HT1080 (cell line): Measurements from ENCODE around the gene AIRE. TPM values are rescaled to one million over a fixed set of nuclear protein-coding genes. Genes with fewer than 3 reads are reported as not detected.
"Not testable (repeated sequence)": the region's sequence is repeated elsewhere in the genome, so short reads cannot be mapped to it uniquely, and the experiment has no call there.

ENCODE experiments used
- DNase-seq: peaks from one replicate; pipeline ENCODE4 v3.0.0-alpha.2; 2015; ENCODE audit warnings: low read depth
- small RNA-seq: library from RNA; depleted of rRNA; stranded (forward); fragments of <200 nt; gene quantifications from one replicate; pipeline ENCODE3, GENCODE V24; 2014
- total RNA-seq: library from RNA; depleted of rRNA; stranded (reverse); fragments of >200 nt; shearing (Covaris generic); gene quantifications from 2 replicates; pipeline ENCODE4 v1.2.3, GENCODE V29; 2014; rRNA removed

Gene AIRE
- total RNA-seq, 1 experiment from 2014 or later = not detected

GRCh38 chr21:44334329-44335030, 48.8 kb downstream of the AIRE start:
- no peak for DNase-seq

GRCh38 chr21:44335266-44336059, 49.8 kb downstream of the AIRE start:
- DNase-seq = no peak

- no peak for DNase-seq
Measured at GRCh38 chr21:44337449-44337848, 51.8 kb downstream of the AIRE start.

GRCh38 chr21:44337941-44338895, 52.5 kb downstream of the AIRE start:
- DNase-seq = peak; percentile 18

GRCh38 chr21:44338971-44339910, 53.6 kb downstream of the AIRE start, which contains the start of gene CFAP410:
Gene CFAP410 (minus strand): TSS chr21:44339390. CDS start chr21:44339194, 196 bp downstream.
- DNase-seq = peak; percentile 89

GRCh38 chr21:44341726-44342458, 56.2 kb downstream of the AIRE start:
- DNase-seq = not testable (repeated sequence)

GRCh38 chr21:44342981-44343380, 57.3 kb downstream of the AIRE start:
- not testable (repeated sequence) for DNase-seq

- DNase-seq = no peak
Measured at GRCh38 chr21:44344541-44345183, 59.0 kb downstream of the AIRE start.

GRCh38 chr21:44345495-44345894, 59.8 kb downstream of the AIRE start:
- DNase-seq = no peak

GRCh38 chr21:44347911-44348451, 62.3 kb downstream of the AIRE start:
- no peak for DNase-seq

Small RNAs within 50 kb of the gene (small RNA-seq; reads per million reads assigned to genes)
- gene AP001059.3 = not detected

Other genes starting within 250 kb of the AIRE start
- 7.7 and 32.0 TPM in 2 replicates for gene PWP2, start 178.5 kb upstream of the AIRE start, total RNA-seq
- 5.0 and 9.2 TPM in 2 replicates for gene GATD3, start 152.2 kb upstream of the AIRE start, total RNA-seq
- 0.03 and 0.37 TPM in 2 replicates for gene ICOSLG, start 44.9 kb upstream of the AIRE start, total RNA-seq
- gene DNMT3L, start 24.0 kb upstream of the AIRE start, total RNA-seq = 0.57 TPM in 1 of 2 replicates, not detected in the other
- 60.1 and 70.6 TPM in 2 replicates for gene PFKL, start 14.2 kb downstream of the AIRE start, total RNA-seq
- gene CFAP410, start 53.5 kb downstream of the AIRE start, total RNA-seq = 4.2 and 4.5 TPM in 2 replicates
- 0.40 and 1.4 TPM in 2 replicates for gene TRPM2, start 67.7 kb downstream of the AIRE start, total RNA-seq
- 0.07 TPM in 1 of 2 replicates, not detected in the other for gene LRRC3, start 169.6 kb downstream of the AIRE start, total RNA-seq